Activated CD8-positive, alpha-beta memory T cell treated with anti-CD3 and anti-CD28 coated beads for 48 hours (primary cell): ENCODE measurements around the gene SPAG4.

Source experiments
- DNase-seq, 3 experiments: peaks; one replicate each; pipeline ENCODE4 v3.0.0-alpha.2; 2020; ENCODE audit warnings: low read depth in 2 of 3, low spot score in 2 of 3

SPAG4 gene

DNA sequence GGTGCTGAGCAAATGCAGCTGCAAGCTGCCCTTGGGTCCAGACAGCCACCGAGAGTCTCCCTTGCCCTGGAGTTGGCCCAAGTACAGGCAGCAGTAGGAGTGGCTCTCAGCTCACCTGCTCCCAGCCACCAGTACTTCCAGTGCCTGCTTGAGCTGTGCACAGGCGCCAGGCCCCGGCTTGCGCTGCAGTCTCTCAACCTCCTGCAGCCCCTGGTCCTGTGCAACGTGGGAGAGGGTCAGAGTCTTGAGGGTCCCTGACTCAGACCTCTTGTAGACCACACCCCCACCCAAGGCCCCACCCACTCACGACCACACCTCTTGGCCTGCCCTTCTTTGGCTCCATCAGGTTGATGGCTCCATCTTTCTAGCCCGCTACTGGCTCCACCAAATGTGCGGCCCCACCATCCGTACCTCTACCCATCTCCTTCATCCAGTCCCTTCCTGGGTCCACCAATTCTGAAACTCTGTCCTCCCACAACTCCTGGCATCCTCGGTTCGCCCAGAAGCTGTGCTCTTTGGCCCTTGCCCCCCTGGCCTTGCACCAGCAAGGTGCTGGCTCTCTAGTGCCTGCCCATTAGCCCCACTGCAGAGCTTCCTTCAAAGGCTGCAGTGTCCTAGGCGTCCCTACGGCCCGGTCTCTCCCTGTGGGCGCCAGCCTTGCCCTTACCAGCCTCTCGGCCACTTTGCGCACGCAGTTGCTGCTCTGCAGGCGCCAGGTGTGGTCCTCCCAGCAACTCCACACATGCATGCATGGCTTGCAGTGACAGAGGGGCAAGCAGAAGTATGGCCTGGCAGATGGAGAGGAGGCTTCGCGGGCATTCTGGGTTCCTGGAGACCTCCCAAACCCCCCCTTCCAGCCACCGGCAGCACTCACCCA is 16.5 kb upstream of the SPAG4 start:
- DNase-seq: no peak

DNA sequence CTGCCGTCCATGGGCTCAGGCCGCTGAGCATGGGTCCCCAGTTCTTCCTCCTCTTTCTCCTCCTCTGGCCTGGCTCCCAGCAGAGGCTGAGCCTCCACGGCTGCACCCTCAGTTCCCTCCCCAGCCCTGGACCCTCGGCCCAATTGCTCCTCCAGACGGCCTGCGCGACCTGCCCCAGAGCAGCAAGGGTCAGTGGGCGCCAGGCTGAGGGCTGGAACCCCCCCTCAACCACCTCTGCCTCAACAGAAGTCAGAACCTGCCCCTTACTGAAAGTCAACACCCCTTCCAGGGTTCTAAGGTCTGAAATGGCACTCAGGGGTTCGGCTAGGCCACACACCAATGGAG is 15.9 kb upstream of the SPAG4 start:
- DNase-seq: no peak

DNA sequence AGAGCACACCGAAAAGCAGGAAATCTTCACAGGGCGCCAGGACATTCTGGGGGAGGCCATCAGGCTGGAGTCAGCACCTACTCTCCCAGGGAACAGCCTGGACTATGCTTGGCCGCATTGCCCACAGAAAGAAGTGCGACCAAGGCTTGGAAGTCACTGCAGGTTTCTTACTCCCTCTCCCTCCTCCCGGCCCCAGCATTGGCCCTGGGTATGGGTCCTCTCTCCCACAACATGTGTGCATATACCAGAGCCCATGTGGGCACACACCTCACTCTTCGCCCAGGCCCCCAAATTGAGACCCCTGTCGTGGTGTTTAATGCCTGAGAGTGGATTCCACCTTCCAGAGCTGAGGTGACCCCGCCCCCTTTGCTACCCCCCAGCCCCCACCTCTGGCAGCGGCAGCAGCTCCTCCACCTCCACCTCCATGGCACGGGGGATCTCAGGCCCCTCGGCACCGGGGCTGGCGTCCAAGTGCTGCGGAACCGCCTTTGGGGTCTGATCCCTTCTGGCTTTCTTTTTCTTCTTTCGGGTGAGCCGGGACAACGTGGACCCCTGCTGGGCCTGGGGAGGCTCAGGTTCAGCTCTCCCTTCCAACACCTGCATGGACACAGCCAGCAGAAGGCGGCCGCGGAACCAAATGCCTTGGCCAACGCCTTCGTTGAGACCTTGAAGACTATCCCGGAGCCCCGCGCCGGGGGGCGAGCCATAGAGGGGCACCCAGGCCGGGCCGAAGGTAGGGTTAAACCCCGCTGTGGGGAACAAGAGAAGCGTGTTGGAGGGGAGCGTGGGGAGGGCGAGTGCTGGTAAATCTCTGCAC is 15.2 kb upstream of the SPAG4 start:
- DNase-seq: no peak

DNA sequence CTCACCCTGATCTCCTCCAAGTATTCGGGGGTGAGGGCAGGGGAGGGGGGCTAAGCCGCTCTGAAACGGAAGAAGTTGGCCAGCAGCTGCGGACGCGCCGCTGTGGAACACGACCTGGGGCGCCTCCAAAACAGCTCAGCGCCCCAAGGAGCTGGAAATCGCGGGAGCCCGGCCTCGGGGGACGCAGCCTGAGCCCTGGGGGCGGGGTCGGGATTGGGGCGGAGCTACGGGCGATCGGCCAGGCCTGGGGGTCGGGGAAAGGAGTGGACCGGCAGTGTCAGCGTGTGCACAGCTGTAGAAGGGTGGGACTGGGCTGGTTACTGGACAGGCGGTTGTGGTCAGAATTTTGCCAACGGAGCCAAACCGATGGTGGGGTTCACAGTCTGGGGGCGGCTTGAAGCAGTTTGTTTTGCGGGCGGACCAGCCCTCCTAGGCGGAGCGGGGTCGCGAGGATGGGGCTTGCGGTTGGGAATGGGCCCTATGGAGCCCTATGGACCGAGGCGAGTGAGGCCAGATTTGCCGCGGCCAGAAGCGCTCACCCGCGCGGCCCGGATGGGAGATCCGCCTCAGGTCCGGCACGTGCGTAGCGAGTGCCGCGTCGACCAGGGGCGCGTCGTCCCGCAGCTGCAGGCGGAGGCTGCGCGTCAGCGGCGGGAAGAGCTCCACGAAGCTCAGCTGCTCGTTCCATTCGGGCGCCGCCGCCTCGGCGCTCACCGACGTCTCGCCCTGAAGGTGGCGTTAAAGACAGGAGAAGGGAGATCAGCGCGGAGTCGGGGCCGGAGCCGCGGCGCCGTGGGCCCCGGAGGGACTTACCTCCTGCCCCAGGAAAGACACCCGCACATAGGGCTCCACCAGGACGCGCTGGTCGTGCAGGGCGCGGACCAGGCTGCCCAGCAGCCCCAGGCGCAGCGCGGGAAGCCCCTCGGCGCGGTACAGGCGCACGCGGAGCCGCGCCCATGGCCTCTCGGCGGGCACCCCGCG is 14.3 kb upstream of the SPAG4 start:
- DNase-seq: peak in 1 of 3 experiments; percentile 45

DNA sequence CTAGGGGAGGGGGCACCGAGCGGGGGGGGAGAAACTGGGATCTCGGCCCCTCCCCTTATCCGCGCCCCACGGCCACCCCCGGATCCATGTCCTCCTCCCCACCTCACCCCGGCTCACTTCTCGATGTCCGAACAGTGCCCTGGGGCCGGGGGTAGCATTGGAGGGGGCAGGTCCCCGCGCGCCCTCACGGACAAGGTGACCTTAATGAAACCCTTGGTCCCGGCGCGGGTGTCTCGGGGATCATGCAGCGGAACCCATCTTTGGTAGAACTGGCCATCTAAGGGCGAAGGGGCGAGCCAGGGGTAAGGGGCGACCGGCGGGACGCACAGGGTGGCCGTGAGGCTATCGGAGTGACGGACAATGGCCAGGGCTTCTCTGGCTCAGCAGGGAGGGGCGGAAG is 13.6 kb upstream of the SPAG4 start:
- no peak for DNase-seq

DNA sequence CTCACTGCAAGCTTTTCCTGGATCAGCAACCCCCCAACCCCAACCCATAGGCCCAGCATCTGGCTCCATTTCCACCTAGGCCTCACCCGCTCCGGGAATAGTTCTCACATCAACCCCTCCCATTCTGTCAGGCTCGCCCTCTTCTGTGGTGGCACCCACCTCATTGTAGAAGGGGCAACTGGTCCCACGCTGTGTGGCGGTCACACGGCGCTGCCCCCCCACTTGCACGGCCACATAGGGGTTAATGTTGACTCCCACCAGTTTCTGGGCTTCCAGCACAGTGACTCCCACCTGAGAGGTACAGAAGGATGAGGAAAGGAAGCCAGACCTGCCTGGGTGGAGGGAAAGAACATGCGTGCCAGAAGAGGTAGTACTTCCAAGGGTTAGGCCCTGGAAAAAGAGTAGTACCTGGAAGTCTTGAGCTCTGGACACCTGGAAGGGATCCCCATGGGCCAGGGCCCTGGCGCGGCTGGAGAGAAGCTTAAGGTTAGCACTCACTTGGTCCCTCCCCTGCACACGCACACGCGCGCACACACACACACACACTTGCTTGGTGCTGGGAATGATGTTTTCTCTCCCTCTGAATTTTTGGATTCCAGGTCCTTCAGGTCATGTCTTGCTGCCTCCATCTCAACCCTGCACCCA is 12.7 kb upstream of the SPAG4 start:
- no peak for DNase-seq

DNA sequence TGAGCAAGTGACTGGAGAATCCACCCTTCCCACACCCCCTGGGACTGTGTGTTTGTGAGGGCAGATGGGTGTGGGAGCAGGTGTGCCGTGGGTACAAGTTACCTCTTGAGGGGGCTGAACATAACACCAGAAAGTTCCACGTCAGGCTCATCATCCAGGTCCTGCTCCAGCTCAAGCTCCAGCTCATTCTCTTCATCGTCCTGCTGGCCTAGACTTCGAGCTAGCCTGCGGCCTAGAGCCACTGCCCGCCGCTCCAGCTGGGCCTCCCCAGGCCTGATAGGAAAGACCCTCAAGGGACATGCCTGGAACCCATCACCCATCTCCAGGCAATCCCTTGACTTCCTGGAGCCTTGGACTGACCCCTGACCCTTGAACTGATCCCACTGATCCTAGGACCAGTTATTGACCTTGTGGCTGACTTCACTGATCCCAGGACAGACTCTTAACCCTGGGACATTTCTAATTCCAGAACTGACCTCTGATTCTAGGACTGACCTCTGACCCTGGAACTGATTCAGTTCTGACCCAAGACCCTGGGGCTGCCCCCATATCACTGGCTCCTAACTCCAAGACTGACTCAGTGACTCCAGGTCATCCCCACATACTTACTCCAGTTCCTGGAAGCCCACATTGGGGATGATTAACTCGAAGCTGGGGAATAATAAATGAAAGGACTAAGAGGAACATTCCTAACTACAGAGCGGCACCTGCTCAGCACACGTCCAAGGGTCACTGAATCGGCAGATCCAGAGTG is 11.8 kb upstream of the SPAG4 start:
- no peak for DNase-seq

DNA sequence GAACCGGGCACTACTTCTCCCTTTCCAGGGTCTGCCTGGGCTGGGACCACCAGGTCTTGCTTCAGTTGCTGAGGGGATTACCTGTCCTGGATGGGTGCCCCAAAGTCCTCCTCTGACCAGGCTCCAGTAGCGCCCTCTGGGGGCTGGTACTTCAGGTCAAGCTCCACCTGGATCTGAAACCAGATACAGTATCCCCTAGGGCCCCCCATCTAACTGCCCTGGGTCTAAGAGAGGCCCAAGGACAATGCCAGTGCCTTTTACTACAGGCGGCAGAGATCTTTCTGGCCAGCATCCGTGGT is 11.2 kb upstream of the SPAG4 start:
- DNase-seq: no peak

DNA sequence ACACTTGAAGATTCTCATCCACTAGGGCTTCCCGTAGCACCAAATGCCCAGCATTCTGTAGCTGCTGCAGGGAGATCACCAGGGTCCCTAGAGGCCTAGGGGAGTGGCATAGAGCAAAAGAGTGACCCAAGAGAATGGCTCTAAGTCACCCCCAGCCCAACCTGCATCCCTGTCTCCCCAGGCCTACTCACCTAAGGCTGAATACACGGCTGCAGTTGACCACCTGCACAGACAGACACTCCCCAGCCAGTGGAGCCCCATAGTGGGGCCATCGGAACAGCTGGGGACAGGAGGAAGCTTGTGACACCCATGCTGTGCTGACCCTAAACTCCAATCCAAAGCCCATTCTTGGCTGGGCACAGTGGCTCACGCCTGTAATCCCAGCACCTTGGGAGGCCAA is 9.5 kb upstream of the SPAG4 start:
- no peak for DNase-seq

DNA sequence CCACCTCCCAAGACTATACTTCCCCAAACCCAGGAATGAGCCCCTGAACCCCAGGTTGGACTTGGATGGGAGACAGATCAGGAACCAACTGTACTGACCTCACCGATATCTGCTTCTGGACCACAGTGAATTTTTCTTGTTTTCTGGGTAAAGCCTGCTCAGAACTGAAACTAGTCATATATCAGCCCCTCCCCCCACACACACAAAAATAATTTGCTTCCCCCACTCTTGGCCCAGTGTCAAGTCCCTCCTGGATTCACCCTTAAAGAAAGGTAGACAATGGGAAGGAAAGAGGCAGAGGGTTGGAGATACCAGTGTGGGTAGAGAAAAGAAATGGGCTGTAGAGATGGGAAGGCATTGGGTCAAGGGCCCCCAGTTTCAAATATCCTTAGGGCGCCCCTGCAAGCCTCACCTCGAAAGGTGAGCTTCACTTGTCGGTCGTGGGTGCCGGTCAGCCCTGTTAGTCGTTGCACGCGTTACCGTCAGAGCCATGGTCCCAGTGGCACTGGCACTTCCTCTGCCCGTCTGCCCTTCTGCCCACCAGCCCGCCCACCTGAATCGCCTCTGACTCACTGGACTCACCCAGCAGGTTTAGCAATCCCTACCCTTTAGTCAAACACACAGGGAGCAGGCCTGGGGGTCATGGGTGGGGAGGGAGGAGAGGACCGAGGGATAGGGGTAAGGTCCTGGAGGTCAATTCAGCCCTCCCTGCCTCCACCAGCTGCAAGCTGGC is 8.5 kb upstream of the SPAG4 start:
- DNase-seq: no peak

DNA sequence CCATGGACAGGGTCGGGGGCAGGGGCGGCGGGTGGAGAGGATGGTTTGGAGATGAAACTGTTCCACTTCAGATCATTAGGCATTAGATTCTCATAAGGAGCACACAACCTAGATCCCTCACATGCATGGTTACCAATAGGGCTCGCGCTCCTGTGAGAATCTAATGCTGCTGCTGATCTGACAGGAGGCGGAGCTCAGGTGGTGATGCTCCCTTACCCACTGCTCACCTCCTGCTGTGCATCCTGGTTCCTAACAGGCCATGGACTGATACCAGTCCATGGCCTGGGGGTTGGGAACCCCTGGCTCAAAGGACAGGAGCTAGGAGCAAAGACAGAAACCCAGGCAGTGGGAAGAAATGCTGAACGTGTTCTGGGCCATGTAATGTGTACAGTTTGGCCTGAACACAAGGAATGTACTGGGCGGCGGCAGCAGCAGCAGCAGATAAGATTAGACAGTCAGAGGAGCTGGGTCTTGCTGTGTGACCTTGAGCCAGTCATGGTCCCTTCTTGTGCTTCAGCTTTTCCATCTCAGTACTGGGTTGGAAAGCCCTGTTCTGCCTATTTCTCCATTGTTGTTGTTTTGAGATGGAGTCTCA is 4.7 kb upstream of the SPAG4 start:
- DNase-seq: no peak

DNA sequence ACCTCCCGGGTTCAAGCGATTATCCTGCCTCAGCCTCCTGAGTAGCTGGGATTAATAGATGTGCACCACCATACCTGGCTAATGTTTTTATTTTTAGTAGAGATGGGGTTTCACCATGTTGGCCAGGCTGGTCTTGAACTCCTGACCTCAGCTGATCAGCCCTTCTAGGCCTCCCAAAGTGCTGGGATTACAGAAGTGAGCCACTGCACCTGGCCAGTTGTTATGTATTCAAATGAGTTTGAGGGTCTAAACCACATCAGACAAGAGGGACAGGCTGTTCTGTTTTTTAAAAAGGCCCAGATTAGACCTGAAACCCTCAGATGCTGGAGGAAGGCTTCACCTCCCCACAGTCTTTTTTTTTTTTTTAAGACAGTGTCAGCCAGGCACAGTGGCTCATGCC is 4.1 kb upstream of the SPAG4 start:
- DNase-seq: no peak

DNA sequence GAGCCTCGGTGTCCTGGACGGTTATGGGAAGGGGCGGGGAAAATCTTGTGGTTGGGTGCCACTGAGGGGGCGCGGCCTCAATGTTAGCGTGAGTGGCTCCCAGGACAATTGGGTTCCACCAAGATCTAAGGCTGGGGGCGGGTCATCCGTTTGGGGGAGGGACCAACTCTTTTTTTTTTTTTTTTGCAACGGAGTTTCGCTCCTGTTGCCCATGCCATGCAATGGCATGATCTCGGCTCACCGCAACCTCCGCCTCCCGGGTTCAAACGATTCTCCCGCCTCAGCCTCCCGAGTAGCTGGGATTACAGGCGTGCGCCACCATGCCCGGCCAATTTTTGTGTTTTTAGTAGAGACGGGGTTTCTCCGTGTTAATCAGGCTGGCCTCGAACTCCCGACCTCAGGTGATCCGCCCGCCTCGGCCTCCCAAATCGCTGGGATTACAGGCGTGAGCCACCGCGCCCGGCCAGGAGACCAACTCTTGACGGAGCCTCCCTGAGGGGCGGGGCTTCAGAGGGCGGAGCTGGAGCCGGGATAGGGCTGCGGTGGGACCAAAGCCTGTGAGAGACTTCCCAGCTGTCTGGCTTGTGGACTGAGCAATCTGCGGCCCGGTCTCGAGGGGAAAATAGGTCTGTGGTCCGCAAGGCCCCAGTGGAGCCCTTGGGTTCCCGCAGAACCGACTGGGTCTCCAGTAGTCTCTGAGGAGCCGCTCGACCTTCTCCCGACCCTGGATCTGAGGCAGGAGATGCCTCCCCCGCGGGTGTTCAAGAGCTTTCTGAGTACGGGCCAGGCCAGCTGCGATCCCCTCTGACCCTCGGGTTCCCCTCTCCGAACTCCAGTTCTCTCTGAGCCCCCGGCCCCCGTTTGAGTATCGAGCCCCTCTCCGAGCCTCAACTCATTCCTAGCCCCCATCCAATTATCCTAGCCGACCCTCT is 1.1 kb downstream of the SPAG4 start:
- no peak for DNase-seq

DNA sequence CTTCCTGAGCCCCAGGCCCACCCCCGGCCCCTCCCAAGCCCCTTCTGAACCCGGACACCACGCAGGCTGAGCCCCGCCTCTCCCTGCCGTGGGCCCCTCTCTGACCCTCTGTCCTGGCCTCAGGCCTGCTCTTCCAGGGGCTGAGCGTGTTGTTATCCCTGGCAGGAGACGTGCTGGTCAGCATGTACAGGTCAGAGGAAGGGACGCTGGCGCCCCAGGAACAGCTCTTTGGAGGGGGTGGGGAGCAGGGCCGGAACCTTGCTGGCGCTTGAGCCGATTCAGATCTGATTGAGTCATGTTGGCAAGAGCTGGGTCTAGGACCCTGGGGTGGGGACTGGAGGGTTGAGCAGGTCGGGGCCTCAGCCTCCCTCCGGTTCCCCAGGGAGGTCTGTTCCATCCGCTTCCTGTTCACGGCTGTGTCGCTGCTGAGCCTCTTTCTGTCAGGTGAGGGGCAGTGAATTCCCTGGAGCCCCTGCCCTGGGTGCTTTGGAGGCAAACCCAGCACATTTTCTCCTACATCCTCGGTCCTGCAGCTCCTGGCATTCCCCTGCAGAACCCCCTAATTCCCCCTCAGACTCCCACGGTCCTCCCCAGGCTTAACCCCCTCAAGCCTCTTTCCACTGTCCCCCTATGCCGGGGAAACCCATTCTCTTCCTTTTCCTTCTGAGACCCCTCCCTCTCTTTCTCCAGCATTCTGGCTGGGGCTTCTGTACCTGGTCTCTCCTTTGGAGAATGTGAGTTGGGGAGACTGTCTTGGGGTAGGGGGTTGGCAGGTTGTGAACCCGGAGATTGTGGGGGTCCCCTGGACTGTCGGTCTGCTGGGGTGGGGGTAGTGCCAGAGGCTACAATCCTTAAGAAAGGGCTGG is 2.0 kb downstream of the SPAG4 start:
- peak in 1 of 3 experiments; percentile 34 for DNase-seq

DNA sequence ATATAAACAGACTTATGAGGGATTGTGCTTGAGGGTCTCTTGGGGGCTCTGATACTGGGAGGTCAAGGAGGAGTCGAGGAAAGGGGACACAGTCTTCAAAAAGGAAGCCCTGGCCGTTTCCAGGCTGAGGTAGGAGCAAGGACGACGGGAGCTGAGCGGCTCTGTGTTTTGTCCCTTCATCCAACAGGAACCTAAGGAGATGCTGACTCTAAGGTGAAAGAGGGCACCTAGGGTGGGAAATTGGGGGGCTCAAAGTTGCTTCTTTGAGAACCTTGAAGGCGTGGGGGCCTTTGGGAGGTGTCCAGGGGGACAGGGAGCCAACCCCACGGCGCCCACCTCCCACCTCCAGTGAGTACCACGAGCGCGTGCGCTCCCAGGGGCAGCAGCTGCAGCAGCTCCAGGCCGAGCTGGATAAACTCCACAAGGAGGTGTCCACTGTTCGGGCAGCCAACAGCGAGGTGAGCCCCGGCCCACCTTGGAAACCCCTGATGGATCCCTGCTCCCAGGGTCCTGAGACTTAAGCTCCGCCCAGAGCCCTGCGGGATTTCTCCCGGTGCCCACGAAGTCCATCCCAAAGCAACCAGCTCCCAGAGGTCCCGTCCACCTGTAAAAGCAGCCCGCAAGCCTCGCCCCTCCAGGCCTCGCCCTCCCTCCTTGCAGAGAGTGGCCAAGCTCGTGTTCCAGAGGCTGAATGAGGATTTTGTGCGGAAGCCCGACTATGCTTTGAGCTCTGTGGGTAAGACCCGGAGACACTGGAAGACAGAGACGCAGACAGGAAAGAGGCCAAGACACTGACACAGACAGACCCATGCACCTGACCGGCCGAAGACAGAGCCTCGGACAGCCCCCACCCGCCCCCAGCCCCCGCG is 2.9 kb downstream of the SPAG4 start:
- no peak for DNase-seq
